DMS153 (cell line): ENCODE data around the gene LATS2.

Experiments used
- DNase-seq: peaks from one replicate; lab custom pipeline; 2025; lab: John Stamatoyannopoulos, UW

LATS2 gene

DNA sequence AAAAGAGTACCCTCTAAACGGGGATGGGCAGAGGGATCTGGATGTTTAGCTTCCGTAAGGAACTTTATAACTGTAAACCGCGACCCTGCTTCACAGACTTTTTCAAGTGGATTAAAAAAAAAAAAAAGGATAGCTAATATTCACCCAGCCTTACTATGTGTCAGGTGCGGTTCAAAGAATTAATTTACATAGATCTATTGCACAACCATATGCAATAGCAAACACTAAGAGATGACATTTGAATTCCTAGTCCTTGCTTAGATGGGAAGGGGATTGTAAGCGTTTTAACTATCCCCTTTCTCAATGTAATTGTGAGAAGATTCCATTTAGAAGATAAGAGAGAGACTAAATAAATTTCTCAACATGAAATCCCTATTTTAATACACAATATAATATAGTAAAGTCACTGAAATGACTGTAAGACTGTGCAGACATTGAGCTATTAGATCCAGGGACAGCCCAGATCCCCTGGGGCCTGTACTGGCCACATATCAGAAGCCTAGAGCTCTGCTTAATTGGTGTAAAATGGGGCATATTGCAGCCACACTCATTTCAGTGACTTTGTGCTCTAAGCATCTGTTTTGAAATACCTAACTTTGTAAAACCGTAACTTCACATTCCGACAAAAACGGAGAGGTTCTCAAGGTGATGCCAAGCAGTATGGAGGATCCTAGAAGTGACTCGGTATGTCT is 13.6 kb downstream of the LATS2 start:
- no peak for DNase-seq

GRCh38 chr13:21047087-21047486 is 14.3 kb downstream of the LATS2 start:
- no peak for DNase-seq

DNA sequence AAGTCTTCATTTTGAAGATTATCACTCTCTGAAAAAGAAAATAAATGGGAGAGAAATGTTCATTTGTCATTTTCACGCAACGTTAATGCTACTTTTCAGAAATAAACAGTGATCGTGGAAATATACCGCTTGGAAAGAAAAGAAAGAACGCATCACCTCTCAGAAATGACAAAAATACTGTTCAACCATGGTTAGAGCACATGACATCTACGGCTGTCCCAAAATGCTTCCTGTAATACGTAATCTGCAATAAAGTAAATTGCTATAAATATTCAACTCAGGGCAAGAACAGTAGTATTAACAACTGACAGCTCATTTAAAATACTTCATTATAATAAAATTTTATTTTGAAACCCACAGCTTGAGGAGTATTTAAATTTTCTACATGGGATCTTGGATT is 15.2 kb downstream of the LATS2 start:
- no peak for DNase-seq

GRCh38 chr13:21045100-21045499 is 16.3 kb downstream of the LATS2 start:
- DNase-seq = no peak

DNA sequence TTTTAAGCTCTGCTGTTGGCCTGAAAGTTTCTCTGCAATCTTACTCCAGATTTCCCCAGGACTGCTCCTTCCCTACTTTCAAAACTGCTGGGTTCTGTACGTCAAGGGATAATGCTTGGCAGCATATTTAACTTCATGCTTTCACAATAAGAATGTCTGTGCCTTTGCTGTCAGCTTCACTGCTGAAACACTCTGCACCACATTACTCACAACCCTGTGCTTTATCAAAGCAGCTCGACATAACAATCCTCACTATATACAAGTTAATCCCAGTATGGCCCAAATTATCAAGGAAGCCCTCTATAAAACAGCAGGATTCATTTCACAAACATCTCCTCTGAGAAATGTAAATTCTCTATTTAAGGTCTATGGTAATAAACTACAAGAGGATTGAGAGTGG is 17.5 kb downstream of the LATS2 start:
- no peak for DNase-seq

GRCh38 chr13:21040120-21040826 is 21.1 kb downstream of the LATS2 start:
- DNase-seq = no peak

GRCh38 chr13:21039097-21039800 is 22.1 kb downstream of the LATS2 start:
- no peak for DNase-seq

DNA sequence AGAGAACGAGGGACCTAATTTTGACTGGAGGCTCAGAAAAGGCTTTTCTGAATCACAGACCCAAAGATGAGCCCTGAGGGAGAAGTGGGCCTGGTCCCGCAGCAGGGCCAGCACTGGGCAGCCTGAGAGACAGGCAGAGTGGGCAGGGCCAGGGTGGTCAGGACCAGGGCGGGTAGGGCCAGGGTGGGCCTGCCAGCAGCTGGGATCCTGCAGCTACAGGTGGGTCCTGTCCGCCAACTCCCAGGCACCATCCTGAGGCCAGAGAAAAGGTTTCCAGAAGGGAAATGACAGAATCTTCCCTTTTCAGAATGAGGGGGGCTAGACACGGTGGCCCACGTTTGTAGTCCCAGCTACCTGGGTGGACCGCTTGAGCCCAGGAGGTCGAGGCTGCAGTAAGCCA is 23.7 kb downstream of the LATS2 start:
- DNase-seq = no peak

DNA sequence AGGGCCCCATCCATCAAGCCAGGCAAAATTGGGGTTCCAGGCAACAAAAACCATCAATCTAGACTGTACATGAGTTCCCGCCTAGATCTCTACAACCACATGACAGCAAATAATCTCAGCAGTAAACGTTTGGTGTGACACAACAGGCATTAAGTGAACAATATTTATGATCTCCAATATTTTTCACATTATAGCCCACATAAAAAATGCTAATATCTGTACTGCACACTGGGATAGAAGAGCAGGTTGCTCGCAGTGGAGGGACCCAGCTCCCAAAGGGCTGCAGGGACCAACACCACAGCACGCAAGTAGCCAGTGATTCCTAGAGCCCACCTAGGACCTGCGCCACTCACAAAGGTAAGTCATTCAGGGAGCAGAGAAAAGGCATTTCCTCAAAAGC is 25.9 kb downstream of the LATS2 start:
- DNase-seq = no peak

DNA sequence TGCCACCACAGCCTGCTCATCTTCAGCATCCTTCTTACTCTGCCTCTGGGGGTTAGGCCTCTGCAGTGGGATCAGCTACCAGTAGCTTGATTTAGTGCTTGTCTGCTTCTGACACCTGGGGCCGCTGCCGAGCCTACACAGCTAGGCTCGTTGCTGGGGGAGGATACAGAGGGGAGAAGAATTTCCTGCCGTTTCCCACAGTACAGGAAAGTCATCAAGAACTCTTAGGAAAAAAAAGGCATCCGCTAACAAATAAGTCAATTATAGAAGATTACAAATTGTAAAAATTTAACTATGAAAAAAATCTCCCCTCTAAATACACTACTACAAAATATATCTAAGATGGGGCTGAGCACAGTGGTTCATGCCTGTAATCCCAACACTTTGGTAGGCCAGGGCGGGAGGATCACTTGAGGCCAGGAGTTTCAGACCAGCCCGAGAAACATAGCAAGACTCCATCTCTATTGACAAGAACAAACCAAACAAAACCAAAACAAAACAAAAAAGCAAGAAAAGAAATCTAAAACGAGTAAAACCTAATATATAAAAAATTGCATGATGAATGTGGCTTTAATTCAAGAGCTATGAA is 26.7 kb downstream of the LATS2 start:
- no peak for DNase-seq

DNA sequence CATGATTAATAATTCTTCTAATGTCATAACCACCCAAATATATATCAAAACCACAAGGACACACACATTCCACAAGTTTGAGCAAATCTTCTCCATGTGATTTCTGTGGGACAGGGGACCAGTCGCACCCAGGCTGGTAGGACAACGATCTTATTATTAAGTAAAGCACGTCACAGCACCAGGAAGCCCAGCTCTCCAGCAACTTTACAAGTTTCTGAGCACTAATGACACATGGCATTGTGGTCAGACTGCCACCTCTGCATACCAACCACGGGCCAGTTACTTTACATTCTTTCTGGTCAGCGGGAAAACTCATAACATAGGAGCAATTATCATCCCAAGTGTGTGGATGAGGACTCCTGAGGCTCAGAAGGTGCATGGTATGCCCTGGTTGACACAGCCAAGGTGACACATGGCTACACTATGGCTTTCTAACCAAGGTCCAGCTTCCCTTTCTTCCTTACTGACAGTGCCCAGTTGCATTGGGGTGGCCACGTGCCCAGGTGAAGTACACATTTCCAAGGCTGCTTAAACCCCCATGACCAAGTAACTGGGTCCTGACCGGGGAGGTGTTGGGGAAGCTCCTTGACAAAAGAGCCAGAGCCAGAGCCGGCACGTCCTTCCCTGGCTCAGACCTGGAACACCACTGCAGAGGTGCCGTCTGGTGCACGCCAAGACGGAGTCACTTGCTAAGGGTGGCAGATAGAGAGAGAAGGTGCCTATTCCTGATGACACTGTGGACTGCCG is 27.4 kb downstream of the LATS2 start:
- no peak for DNase-seq

DNA sequence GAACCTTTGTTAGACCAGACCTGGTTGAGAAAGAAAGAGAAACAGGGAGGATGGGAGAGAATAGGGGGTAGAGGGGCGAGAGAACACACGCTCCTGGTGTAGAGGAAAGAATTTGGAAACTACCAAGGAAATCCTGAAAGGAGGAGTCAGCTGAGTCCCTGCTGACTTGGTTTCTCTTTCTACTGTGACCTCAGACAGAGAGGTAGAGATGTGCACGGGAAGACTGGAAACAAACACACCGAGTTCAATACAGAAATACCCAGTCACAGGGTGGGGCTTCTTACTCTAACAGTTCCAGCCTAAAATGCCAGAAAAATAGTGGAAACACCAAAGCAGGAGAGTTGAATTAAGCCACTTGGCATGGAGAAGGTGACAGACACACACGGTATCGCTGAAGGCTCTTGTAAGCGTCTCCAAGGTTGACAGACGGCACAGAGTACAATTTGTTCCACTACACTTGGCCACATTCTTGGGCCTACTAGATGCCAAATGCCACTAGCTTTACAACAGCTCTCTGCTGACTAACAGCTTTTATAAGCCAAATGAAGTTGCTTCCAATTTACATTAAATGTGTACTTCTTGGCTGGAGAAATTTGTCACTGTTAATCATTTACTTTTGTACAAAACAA is 28.1 kb downstream of the LATS2 start:
- DNase-seq = no peak

DNA sequence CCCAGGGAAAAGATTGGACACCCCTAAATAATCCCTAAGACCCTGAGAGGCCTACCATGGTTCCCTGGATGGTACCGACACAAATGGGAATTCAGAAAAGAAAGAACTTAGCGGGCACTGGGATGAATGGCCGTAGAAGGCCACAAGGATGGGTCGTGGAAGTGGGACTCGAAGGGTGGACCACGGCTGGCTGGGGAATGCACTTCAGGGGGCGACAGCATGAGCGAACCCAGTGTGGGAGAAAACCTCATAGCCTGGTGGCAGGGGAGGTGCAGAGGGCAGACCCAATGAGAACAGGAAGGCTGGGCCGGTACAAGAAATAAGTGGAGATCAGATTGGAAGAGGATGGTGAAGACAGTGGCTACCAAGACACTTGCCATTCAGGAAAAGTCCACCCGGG is 28.7 kb downstream of the LATS2 start:
- no peak for DNase-seq

DNA sequence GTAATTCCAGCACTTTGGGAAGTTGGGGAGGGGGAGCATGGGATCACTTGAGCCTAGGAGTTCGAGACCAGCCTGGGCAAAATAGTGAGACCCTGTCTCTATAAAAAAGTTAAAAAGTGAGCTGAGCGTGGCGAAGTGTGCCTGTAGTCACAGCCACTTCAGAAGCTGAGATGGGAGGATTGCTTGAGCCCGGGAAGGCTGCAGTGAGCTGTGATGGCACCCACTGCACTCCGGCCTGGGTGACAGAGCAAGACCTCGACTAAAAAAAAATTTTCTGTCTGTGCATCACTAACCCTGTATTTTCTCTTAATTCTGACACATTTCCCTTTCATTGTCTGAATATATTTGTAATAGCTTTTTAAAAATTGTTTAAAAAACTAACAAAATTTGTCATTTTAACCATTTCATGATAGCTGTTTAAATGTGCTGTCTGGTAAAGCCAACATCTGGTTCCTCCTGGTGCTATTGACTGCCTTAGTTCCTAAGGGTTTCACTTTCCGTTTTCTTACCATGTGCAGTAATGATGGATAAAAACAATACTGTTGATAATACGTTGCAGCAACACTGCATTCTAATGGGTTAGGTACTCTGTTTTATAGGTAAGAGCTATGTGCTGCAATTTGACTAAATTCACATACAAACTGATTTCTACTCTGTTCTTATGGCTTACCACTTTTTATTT is 29.7 kb downstream of the LATS2 start:
- DNase-seq = no peak

- DNase-seq = no peak
Observed at GRCh38 chr13:21025539-21025938, 35.8 kb downstream of the LATS2 start.

- DNase-seq = no peak
Observed at GRCh38 chr13:21022056-21022979, 39.1 kb downstream of the LATS2 start.

DNA sequence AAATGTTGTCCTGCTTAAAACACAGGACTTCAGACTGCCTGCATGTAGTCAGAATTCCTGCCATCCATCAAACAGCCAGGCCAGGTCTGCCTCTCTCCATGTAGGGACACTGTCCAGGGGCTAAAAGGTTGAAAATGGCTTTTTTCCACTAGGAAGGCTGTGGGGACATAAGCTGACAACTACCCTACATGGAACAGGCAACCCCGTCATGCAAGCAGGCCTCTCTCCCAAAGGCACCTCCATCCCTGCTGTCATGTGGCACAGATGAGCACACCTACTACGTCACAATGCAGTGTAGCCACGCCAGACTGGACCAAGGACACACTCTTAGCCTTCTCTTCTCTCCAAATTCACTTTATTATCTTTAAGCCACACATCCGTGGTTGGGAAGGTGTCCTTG is 40.8 kb downstream of the LATS2 start:
- no peak for DNase-seq

DNA sequence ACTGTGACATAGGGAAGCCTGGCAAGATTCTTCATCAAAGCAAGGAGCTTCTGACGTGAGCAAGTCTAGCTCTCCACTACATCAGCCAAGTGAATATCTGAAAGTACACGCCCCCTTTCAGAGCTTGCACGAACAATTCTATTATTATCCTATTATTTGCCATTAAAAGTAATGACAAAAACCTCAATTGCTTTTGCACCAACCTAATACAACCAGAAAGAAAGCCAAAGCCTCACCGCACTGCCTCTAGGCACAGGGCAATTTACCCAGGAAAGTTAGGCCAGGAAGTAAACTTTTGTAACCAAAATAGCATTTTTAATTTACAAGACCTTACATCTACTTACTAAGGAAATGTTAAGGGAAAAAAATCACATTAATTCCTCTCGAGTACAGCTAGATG is 41.2 kb downstream of the LATS2 start:
- no peak for DNase-seq

- DNase-seq = no peak
Observed at GRCh38 chr13:21018220-21018619, 43.2 kb downstream of the LATS2 start.

DNA sequence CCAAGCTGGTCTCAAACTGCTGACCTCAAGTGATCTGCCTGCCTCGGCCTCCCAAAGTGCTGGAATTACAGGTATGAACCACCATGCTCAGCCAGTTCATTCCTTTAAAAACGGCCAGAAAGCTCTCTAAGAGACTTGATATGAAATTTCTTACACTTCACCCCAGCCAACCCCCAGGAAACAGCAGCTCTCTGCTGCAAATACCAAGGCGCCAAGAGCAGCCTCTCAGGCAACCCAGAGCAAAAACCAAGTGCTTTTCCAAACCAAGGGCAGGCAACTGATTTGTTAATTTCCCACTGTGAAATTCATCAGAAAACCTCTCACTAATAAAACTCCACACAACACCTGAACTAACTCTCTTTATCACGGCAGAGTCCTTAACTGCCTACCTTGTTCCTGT is 44.9 kb downstream of the LATS2 start:
- no peak for DNase-seq
